SU-DHL-6 (cell line): ENCODE results near the gene PITPNM2.

Source experiments
- CTCF ChIP-seq: fragments of 200-600 bp; sonication (generic); IDR thresholded peaks from one replicate; pipeline ENCODE4 v1.5.1; 2017; ENCODE audit warnings: antibody characterized with exemption, mild to moderate bottlenecking, low read length, moderate library complexity; ENCODE audit not compliant: insufficient read depth, poor library complexity, severe bottlenecking
- EZH2phosphoT487 ChIP-seq: fragments of 200-600 bp; sonication (generic), shearing (Covaris generic); conservative IDR thresholded peaks from 2 replicates; pipeline ENCODE4 v1.6.1; 2018; ENCODE audit warnings: mild to moderate bottlenecking, antibody characterized with exemption, low read length, moderate library complexity, mixed read lengths

- no peak for TF ChIP-seq CTCF
- TF ChIP-seq EZH2phosphoT487, result no peak
These were observed 35.3 kb downstream of the PITPNM2 start for GRCh38 chr12:123115409-123116121.
